ENCODE results near the gene CBX2. TPM values are rescaled to one million over a fixed set of nuclear protein-coding genes. Genes with fewer than 3 reads are reported as not detected.
"Not testable (repeated sequence)": the region's sequence is repeated elsewhere in the genome, so short reads cannot be mapped to it uniquely, and the experiment has no call there.

CBX2 gene
- total RNA-seq, 1 donor from 2014 or later = 11.9 TPM

DNA sequence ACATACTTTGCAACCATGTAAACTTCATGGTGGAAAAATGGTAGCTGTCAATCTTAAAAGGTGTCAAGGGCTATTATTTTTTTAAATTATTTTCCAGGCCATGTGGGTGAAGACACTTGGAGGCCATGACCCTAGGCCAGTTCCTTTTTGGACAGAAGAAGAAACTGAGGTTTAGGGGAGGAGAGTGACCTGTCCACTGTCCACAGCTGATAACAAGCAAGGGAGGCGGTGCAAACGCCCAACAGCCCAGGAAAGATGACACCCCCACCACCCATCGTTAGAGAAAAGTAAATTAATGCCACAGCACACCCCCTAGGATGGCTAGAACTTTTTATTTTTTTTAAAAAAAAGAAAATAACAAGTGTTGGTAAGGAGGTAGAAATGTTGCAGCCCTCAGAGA is 28.0 kb upstream of the CBX2 start:
- Histone ChIP-seq H3K27me3 (ENCODE audit: control insufficient read depth, insufficient read depth, low read length) (peaks cover 39% of the 10 kb centered on the region), H3K4me3 (ENCODE audit: low read depth, low read length) (no peak overlapping the region), H3K36me3 (ENCODE audit: control insufficient read depth, insufficient read depth, low read length) (no peaks in the 10 kb centered on the region)
- DNase-seq (ENCODE audit: low read depth) = no peak
- TF ChIP-seq, protein P1, sequence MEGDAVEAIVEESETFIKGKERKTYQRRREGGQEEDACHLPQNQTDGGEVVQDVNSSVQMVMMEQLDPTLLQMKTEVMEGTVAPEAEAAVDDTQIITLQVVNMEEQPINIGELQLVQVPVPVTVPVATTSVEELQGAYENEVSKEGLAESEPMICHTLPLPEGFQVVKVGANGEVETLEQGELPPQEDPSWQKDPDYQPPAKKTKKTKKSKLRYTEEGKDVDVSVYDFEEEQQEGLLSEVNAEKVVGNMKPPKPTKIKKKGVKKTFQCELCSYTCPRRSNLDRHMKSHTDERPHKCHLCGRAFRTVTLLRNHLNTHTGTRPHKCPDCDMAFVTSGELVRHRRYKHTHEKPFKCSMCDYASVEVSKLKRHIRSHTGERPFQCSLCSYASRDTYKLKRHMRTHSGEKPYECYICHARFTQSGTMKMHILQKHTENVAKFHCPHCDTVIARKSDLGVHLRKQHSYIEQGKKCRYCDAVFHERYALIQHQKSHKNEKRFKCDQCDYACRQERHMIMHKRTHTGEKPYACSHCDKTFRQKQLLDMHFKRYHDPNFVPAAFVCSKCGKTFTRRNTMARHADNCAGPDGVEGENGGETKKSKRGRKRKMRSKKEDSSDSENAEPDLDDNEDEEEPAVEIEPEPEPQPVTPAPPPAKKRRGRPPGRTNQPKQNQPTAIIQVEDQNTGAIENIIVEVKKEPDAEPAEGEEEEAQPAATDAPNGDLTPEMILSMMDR (IDR thresholded peaks at IDR 0.05; ENCODE audit: insufficient read depth, low read length, poor library complexity, severe bottlenecking) = no peak

DNA sequence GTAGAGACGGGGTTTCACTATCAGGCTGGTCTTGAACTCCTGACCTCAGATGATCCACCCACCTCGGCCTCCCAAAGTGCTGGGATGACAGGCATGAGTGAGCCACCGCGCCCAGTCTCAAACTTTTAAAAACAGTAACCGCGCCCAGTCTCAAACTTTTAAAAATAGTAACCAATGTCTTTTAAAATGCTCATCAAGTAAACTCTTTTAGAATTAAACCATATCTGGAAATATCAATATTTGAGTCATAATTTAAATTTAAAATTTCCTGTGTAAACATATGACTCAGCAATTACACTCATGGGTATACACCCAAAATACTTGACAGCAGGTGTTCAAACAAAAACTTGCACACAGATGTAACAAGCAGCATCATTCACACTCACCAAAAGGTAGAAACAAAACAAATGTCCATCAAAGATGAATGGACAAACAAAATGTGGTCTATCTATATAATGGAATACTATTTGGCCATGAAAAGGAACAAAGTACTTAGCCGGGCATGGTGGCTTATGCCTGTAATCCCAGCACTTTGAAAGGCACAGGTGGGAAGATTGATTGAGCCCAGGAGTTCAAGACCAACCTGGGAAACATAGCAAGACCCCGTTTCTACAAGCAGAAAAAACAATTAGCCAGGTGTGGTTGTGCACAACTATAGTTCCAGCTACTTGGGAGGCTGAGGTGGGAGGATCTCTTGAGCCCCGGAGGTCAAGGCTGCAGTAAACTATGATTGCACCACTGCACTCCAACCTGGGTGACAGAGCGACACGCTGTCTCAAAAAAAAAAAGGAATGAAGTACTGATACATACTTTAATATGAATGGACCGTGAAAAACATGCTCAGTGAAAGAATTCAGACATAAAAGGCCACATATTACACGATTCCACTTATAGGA is 27.1 kb upstream of the CBX2 start:
- TF ChIP-seq, protein P1 (IDR thresholded peaks at IDR 0.05; ENCODE audit: insufficient read depth, low read length, poor library complexity, severe bottlenecking) = no peak
- DNase-seq (ENCODE audit: low read depth) = no peak
- H3K27me3 ChIP-seq (ENCODE audit: control insufficient read depth, insufficient read depth, low read length) = peaks cover 34% of the 10 kb centered on the region
- H3K4me3 ChIP-seq (ENCODE audit: low read depth, low read length) = no peak overlapping the region
- no peaks in the 10 kb centered on the region for H3K36me3 ChIP-seq (ENCODE audit: control insufficient read depth, insufficient read depth, low read length)

DNA sequence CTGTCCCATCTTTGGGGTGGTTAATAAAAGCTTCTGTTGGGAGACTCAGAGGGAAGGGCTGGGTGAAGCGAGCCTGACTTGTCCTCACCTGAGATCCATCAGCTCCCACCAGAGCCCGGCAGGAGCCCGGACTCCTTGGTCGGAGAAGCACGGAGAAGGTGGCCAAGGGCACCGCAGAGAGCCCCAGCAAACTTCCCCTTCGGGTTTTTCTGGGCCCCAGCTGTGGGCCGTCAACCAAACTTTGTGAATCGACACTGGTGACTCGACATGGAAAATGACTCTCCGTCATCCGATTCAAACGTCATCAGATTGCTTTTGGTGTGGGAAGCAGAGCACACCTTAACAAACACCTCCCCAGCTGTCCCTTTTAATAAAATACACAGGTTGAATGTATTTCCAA is 25.8 kb upstream of the CBX2 start:
- Histone ChIP-seq H3K27me3 (ENCODE audit: control insufficient read depth, insufficient read depth, low read length) (peaks cover 27% of the 10 kb centered on the region), H3K36me3 (ENCODE audit: control insufficient read depth, insufficient read depth, low read length) (no peaks in the 10 kb centered on the region), H3K4me3 (ENCODE audit: low read depth, low read length) (no peak overlapping the region)
- no peak for DNase-seq (ENCODE audit: low read depth)
- TF ChIP-seq, protein P1 (IDR thresholded peaks at IDR 0.05; ENCODE audit: insufficient read depth, low read length, poor library complexity, severe bottlenecking) = no peak

DNA sequence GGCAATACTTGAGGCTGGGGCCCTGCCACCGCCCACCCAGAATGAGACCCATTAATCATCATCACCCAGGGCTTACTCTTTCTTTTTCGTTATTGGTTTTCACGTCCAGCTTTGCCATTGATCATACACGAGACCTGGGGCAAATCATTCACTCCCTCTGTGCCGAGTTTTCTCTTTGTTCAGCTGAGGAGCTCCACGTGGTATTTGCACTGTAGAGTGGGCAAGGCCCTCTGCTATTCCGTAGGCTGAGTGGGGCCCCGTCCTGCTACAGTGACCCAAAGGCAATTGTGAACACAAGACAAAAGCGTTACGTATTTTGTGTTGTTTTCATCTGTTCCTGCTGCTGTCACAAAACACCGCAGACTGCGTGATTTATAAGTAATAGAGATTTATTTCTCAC is 23.6 kb upstream of the CBX2 start:
- H3K36me3 ChIP-seq (ENCODE audit: control insufficient read depth, insufficient read depth, low read length) = no peaks in the 10 kb centered on the region
- no peak for DNase-seq (ENCODE audit: low read depth)
- peaks cover 12% of the 10 kb centered on the region for H3K27me3 ChIP-seq (ENCODE audit: control insufficient read depth, insufficient read depth, low read length)
- TF ChIP-seq, protein P1 (IDR thresholded peaks at IDR 0.05; ENCODE audit: insufficient read depth, low read length, poor library complexity, severe bottlenecking) = no peak
- H3K4me3 ChIP-seq (ENCODE audit: low read depth, low read length) = no peak overlapping the region

DNA sequence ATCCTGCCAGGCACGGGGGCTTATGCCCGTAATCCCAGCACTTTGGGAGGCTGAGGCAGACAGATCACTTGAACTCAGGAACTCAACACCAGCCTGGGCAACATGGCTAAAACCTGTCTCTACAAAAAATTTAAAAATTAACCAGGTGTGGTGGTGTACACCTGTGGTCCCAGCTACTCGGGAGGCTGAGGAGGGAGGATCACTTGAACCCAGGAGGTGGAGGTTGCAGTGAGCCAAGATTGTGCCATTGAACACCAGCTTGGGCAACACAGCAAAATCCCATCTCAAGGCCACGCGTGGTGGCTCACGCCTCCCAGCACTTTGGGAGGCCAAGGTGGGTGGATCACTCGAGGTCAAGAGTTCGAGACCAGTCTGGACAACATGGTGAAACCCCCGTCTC is 23.0 kb upstream of the CBX2 start:
- not testable (repeated sequence) for H3K4me3 ChIP-seq (ENCODE audit: low read depth, low read length); H3K36me3 ChIP-seq (ENCODE audit: control insufficient read depth, insufficient read depth, low read length); DNase-seq (ENCODE audit: low read depth)
- H3K27me3 ChIP-seq (ENCODE audit: control insufficient read depth, insufficient read depth, low read length) = peaks cover 12% of the 10 kb centered on the region

DNA sequence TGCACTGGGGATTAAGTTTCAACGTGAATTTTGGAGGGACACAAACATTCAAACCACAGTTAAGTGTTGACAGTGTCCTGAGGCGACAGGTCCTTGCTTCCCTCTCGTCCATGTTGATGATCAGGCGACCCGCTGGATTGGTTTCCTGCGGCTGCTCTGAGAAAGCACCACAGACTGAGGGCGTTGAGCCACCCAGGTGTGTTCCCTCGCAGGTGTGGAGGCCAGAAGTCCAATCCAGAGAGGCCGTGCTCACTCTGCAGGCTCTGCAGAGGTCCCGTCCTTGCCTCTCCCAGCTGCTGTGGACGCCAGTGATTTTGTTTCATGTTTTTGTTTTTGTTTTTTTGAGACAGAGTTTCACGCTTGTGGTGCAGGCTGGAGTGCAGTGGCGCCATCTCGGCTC is 22.4 kb upstream of the CBX2 start:
- H3K4me3 ChIP-seq (ENCODE audit: low read depth, low read length) = no peak overlapping the region
- peaks cover 12% of the 10 kb centered on the region for H3K27me3 ChIP-seq (ENCODE audit: control insufficient read depth, insufficient read depth, low read length)
- no peaks in the 10 kb centered on the region for H3K36me3 ChIP-seq (ENCODE audit: control insufficient read depth, insufficient read depth, low read length)
- TF ChIP-seq, protein P1 (IDR thresholded peaks at IDR 0.05; ENCODE audit: insufficient read depth, low read length, poor library complexity, severe bottlenecking) = no peak
- no peak for DNase-seq (ENCODE audit: low read depth)
